ENCODE measurements around the gene GRID1.

GRCh38 chr10:86106616-86107015, 260.0 kb downstream of the GRID1 start:
- no peak for TF ChIP-seq CTCF (conservative IDR thresholded peaks at IDR 0.05)
- TF ChIP-seq EZH2 (IDR thresholded peaks at IDR 0.05; ENCODE audit: low read depth), result no peak
